ENCODE measurements around the gene LSM7. TPM values are rescaled to one million over a fixed set of nuclear protein-coding genes. Genes with fewer than 3 reads are reported as not detected.

LSM7 gene
- total and polyA plus RNA-seq, 2 of the 13 experiments (the other 11 are each of a cell fraction or from before 2014, with no cell fraction given): 140 to 205 TPM

- no peak for TF ChIP-seq AFF4 (CRISPR knock-in tag; IDR thresholded peaks at IDR 0.05)
- peak; percentile 36; the same call in 1 of the 2 replicates for TF ChIP-seq NR2F2 (IDR thresholded peaks at IDR 0.05; ENCODE audit: borderline replicate concordance, low read depth)
- TF ChIP-seq ZMAT3 (CRISPR knock-in tag; conservative IDR thresholded peaks at IDR 0.05): no peak
- TF ChIP-seq ZBTB25 (CRISPR knock-in tag; IDR thresholded peaks at IDR 0.05): no peak; the same call in 1 of the 2 replicates
- peak; percentile 59; the same call in 1 of the 2 replicates for TF ChIP-seq MTERF4 (CRISPR knock-in tag; IDR thresholded peaks at IDR 0.05)
- TF ChIP-seq FLYWCH1 (CRISPR knock-in tag; IDR thresholded peaks at IDR 0.05): no peak
- no peak for TF ChIP-seq TBL1XR1 (IDR thresholded peaks at IDR 0.05; ENCODE audit: borderline replicate concordance, low read length, partially characterized antibody)
- no peak for TF ChIP-seq RFX3 (CRISPR knock-in tag; IDR thresholded peaks at IDR 0.05)
- TF ChIP-seq ZNF878 (CRISPR knock-in tag; IDR thresholded peaks at IDR 0.05): no peak
- peak; percentile 62; the same call in 1 of the 2 replicates for TF ChIP-seq POGZ (CRISPR knock-in tag; IDR thresholded peaks at IDR 0.05)
- TF ChIP-seq ADNP (CRISPR knock-in tag; IDR thresholded peaks at IDR 0.05): no peak
- TF ChIP-seq ARNTL (CRISPR knock-in tag; IDR thresholded peaks at IDR 0.05): no peak
- TF ChIP-seq JDP2 (CRISPR knock-in tag; IDR thresholded peaks at IDR 0.05; ENCODE audit: borderline replicate concordance): no peak
- peak; percentile 56; the same call in 1 of the 2 replicates for TF ChIP-seq ZNF747 (CRISPR knock-in tag; IDR thresholded peaks at IDR 0.05; ENCODE audit: borderline replicate concordance)
- TF ChIP-seq SRSF4 (IDR thresholded peaks at IDR 0.05; ENCODE audit: low read depth, low read length, poor library complexity, severe bottlenecking): no peak
- peak; percentile 96 for TF ChIP-seq PAF1 (CRISPR knock-in tag; IDR thresholded peaks at IDR 0.05)
- no peak for TF ChIP-seq RFX1 (IDR thresholded peaks at IDR 0.05)
- TF ChIP-seq ZNF672 (CRISPR knock-in tag; IDR thresholded peaks at IDR 0.05): no peak
- no peak for TF ChIP-seq NR2F1 (CRISPR knock-in tag; IDR thresholded peaks at IDR 0.05)
- TF ChIP-seq ZNF550 (CRISPR knock-in tag; IDR thresholded peaks at IDR 0.05; ENCODE audit: borderline replicate concordance): no peak
- no peak for TF ChIP-seq PAWR (CRISPR knock-in tag; IDR thresholded peaks at IDR 0.05; ENCODE audit: borderline replicate concordance)
- TF ChIP-seq ATF4 (CRISPR knock-in tag; IDR thresholded peaks at IDR 0.05): peak in 1 of 2 experiments; percentile 59; a peak in 1 of 4 replicates
- TF ChIP-seq PHF20 (CRISPR knock-in tag; IDR thresholded peaks at IDR 0.05): peak; percentile 79
- TF ChIP-seq KDM5A (IDR thresholded peaks at IDR 0.05; ENCODE audit: borderline replicate concordance, low read length): peak; percentile 41; the same call in 1 of the 2 replicates
These were observed 54.8 kb downstream of the LSM7 start (continued) for GRCh38 chr19:2273356-2274184.

All from HepG2 (cell line).